Breast epithelium (tissue), 4 donors: Measurements from ENCODE around the gene ATOSA. TPM values are rescaled to one million over a fixed set of nuclear protein-coding genes. Genes with fewer than 3 reads are reported as not detected.

ENCODE experiments used
- DNase-seq, 2 donors: peaks; one replicate each; pipeline ENCODE4 v3.0.0-alpha.2; 2019; ENCODE audit warnings: low spot score in 2 of 2
- H3K27ac ChIP-seq, 2 donors: fragments of 200-600 bp; sonication (generic) in 1 of 2; one replicate each; pipeline ENCODE4 v1.5.1; 2016 to 2019; ENCODE audit warnings: mild to moderate bottlenecking in 1 of 2
- H3K27me3 ChIP-seq, 2 donors: fragments of 200-600 bp; sonication (generic) in 1 of 2; one replicate each; pipeline versions ENCODE4 v1.5.1 to v1.6.0; 2017 to 2019; ENCODE audit warnings: control low read depth in 1 of 2, mild to moderate bottlenecking in 1 of 2
- H3K36me3 ChIP-seq: fragments of 200-600 bp; one replicate; pipeline ENCODE4 v1.5.1; 2019
- H3K4me1 ChIP-seq, 2 donors: fragments of 200-600 bp; sonication (generic); one replicate each; pipeline ENCODE4 v1.5.1; 2016 to 2019; ENCODE audit warnings: control low read depth in 1 of 2
- H3K4me3 ChIP-seq, 3 donors: fragments of 200-600 bp; sonication (generic); 1 replicate in 2 of 3; 2 replicates in 1 of 3; pipeline ENCODE4 v1.5.1; 2016 to 2019; ENCODE audit warnings: mild to moderate bottlenecking in 3 of 3, moderate library complexity in 2 of 3
- H3K9me3 ChIP-seq, 2 donors: fragments of 200-600 bp; sonication (generic) in 1 of 2; one replicate each; pipeline ENCODE4 v1.5.1; 2016 to 2019; ENCODE audit warnings: control low read depth in 1 of 2
- CTCF ChIP-seq, 3 donors: fragments of 450-650 bp; IDR thresholded peaks; one replicate each; pipeline ENCODE4 v1.5.1; 2016 to 2017; ENCODE audit warnings: antibody characterized with exemption in 3 of 3, mild to moderate bottlenecking in 3 of 3, moderate library complexity in 3 of 3
- POLR2A ChIP-seq: fragments of 450-650 bp; IDR thresholded peaks from one replicate; pipeline ENCODE4 v1.6.1; 2016; ENCODE audit warnings: antibody characterized with exemption, mild to moderate bottlenecking, moderate library complexity
- POLR2AphosphoS5 ChIP-seq, 3 donors: sonication (generic); formaldehyde crosslinking; IDR thresholded peaks; one replicate each; pipeline ENCODE4 v1.6.1; 2017; ENCODE audit warnings: antibody characterized with exemption in 3 of 3
- intact Hi-C: fragments of 100-400 bp; cut with DNase I; formaldehyde crosslinking; loops from one replicate; pipeline ENCODE4 v1.15.1; 2023; ENCODE audit warnings: low total_unique reads
- total RNA-seq, 3 donors: library from RNA; depleted of rRNA; stranded (reverse); fragments of >200 nt; gene quantifications; one replicate each; pipeline ENCODE4 v1.1.0, GENCODE V29; 2016

Gene ATOSA
- total RNA-seq, 3 donors from 2014 or later: 157 to 215 (median 168) TPM

GRCh38 chr15:52710708-52711389, 31.7 kb upstream of the ATOSA start:
- Histone ChIP-seq H3K4me1 (no peaks in the 10 kb centered on the region), H3K27ac (peak overlapping the region in 1 of 2 donors; percentile 43), H3K36me3 (no peaks in the 10 kb centered on the region), H3K9me3 (no peaks in the 10 kb centered on the region), H3K4me3 (no peak overlapping the region), H3K27me3 (no peaks in the 10 kb centered on the region)
- no peak for TF ChIP-seq CTCF (IDR thresholded peaks at IDR 0.05)
- TF ChIP-seq POLR2A: no peak
- TF ChIP-seq POLR2AphosphoS5 (IDR thresholded peaks at IDR 0.05): no peak
- intact Hi-C loops: no loop called here
- no peak for DNase-seq

- Histone ChIP-seq H3K36me3 (no peaks in the 10 kb centered on the region), H3K9me3 (no peaks in the 10 kb centered on the region), H3K27me3 (no peaks in the 10 kb centered on the region), H3K4me1 (no peaks in the 10 kb centered on the region), H3K27ac (peak overlapping the region; percentile 20 to 43), H3K4me3 (no peak overlapping the region)
- intact Hi-C loops: no loop called here
- no peak for DNase-seq
- no peak for TF ChIP-seq POLR2AphosphoS5 (IDR thresholded peaks at IDR 0.05)
- TF ChIP-seq POLR2A: no peak
- no peak for TF ChIP-seq CTCF (IDR thresholded peaks at IDR 0.05)
These were observed 31.0 kb upstream of the ATOSA start for GRCh38 chr15:52710050-52710707.

- TF ChIP-seq POLR2AphosphoS5 (IDR thresholded peaks at IDR 0.05): no peak
- Histone ChIP-seq H3K27ac (peak overlapping the region; percentile 20 to 43), H3K4me3 (peak overlapping the region in 1 of 3 donors; percentile 32), H3K4me1 (no peaks in the 10 kb centered on the region), H3K27me3 (no peaks in the 10 kb centered on the region), H3K36me3 (no peaks in the 10 kb centered on the region), H3K9me3 (no peaks in the 10 kb centered on the region)
- DNase-seq: peak; percentile 50 to 75
- intact Hi-C loops: no loop called here
These were observed 30.2 kb upstream of the ATOSA start for GRCh38 chr15:52709187-52709981.

- no peak for TF ChIP-seq CTCF (IDR thresholded peaks at IDR 0.05)
- TF ChIP-seq POLR2A: no peak
- TF ChIP-seq POLR2AphosphoS5 (IDR thresholded peaks at IDR 0.05): no peak
- intact Hi-C loops: no loop called here
These were observed 26.9 kb upstream of the ATOSA start for GRCh38 chr15:52706091-52706490.

GRCh38 chr15:52702390-52702789, 23.2 kb upstream of the ATOSA start:
- H3K9me3 ChIP-seq: no peaks in the 10 kb centered on the region
- H3K36me3 ChIP-seq: no peaks in the 10 kb centered on the region
- intact Hi-C loops: no loop called here
- H3K27me3 ChIP-seq: no peaks in the 10 kb centered on the region
- no peak overlapping the region for H3K4me3 ChIP-seq
- no peaks in the 10 kb centered on the region for H3K4me1 ChIP-seq
- no peak for TF ChIP-seq POLR2A
- no peak for TF ChIP-seq CTCF (IDR thresholded peaks at IDR 0.05)
- TF ChIP-seq POLR2AphosphoS5 (IDR thresholded peaks at IDR 0.05): no peak
- no peak for DNase-seq
- H3K27ac ChIP-seq: no peak overlapping the region

More at GRCh38 chr15:52706091-52706490, 26.9 kb upstream of the ATOSA start:
- Histone ChIP-seq H3K4me1 (no peaks in the 10 kb centered on the region), H3K4me3 (no peak overlapping the region), H3K36me3 (no peaks in the 10 kb centered on the region), H3K27me3 (no peaks in the 10 kb centered on the region), H3K27ac (no peak overlapping the region), H3K9me3 (no peaks in the 10 kb centered on the region)
- DNase-seq: no peak
